ENCODE measurements around the gene PDIA4.

DNA sequence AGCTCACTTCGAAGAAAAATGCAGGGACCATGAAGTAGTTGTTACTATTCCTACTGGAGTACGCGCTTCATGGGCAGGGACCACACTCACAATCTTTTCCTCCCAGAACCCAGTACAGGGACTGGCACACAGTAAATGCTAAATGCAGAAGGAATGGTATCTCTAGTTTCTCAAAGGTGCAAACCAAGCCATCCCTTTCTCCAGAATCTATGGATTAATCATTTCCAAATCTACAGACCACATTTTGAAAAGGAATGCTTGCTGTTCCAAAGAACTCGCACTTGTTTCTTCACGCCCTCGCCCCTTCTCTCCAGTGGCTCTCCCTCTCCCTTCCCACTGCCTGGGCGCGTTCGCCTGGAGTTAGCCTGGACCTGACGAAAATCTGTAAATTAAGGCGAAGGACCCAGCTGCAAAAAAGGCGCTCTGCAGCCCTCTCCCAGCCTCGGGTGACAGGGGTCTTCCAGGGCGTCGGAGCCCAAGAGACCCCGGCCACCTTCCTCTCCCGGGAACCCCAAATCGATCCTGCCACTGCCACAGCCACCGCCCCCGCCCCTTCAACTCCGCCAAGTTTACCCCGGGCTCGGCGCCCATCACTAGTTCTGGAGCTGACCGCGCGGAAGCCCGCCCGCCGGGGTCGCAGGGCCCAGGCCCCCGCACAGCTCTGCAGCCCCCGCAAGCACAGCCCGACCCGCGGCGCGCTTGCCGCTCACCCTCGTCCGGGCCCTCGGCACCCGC lies 527 bp downstream of the PDIA4 start:
- no peak for TF ChIP-seq CTCF (IDR thresholded peaks at IDR 0.05)
- TF ChIP-seq POLR2A (IDR thresholded peaks at IDR 0.05): no peak

Measured in uterus (tissue), 2 donors.